Endothelial cell of umbilical vein (primary cell): ENCODE data around the gene PVR. TPM values are rescaled to one million over a fixed set of nuclear protein-coding genes. Genes with fewer than 3 reads are reported as not detected.

Experiments used
- BruUV-seq: library from RNA; stranded (reverse); fragments of 400-500 nt; replicated peaks from 2 replicates; lab custom pipeline; 2021; lab: Mats Ljungman, UMichigan
- CTCF ChIA-PET: fragments of 300-600, 350-600 bp; sonication (Branson Sonifier 250); formaldehyde crosslinking; loops from one replicate; lab custom pipeline; 2021; ENCODE audit warnings: antibody characterized with exemption, inconsistent platforms; lab: Charles Lee
- POLR2A ChIA-PET: fragments of 300-600, 350-600 bp; sonication (Branson Sonifier 250); formaldehyde crosslinking; loops from one replicate; lab custom pipeline; 2021; ENCODE audit warnings: antibody characterized with exemption, inconsistent platforms; lab: Charles Lee
- DNase-seq: peaks from one replicate; pipeline ENCODE4 v3.0.0-alpha.2; 2011; ENCODE audit warnings: low read depth, low spot score
- FAIRE-seq: peaks from 2 replicates; lab custom pipeline; 2011; peaks lifted over from hg19 to GRCh38; lab: Jason Lieb, UNC
- H2AFZ ChIP-seq: 2 replicates; pipeline ENCODE4 v1.6.0; 2012; ENCODE audit warnings: low read depth, low read length, control low read depth, inconsistent platforms
- H3K27ac ChIP-seq: 2 replicates; pipeline ENCODE4 v1.5.1; 2011; ENCODE audit warnings: low read depth, mild to moderate bottlenecking, control low read depth, low read length, moderate library complexity; ENCODE audit not compliant: insufficient read depth
- H3K27me3 ChIP-seq, 2 experiments: 2 replicates each; pipeline versions ENCODE4 v1.6.0 to v1.6.1; 2011; ENCODE audit warnings: low read length in 2 of 2, mixed read lengths in 1 of 2; ENCODE audit not compliant: control insufficient read depth in 2 of 2, insufficient read depth in 2 of 2
- H3K36me3 ChIP-seq, 2 experiments: 2 replicates in 1 of 2; 3 replicates in 1 of 2; pipeline ENCODE4 v1.5.1; 2011; ENCODE audit warnings: low read length in 2 of 2, mild to moderate bottlenecking in 1 of 2, moderate library complexity in 1 of 2; ENCODE audit not compliant: control insufficient read depth in 2 of 2, insufficient read depth in 2 of 2; ENCODE audit errors: extremely low read depth in 1 of 2
- H3K4me1 ChIP-seq: 3 replicates; pipeline ENCODE4 v1.5.1; 2011; ENCODE audit warnings: mild to moderate bottlenecking, low read length; ENCODE audit not compliant: control insufficient read depth, insufficient read depth; ENCODE audit errors: extremely low read depth
- H3K4me2 ChIP-seq: 2 replicates; pipeline ENCODE4 v1.6.1; 2011; ENCODE audit warnings: low read length, control low read depth, mixed read lengths; ENCODE audit not compliant: insufficient read depth
- H3K4me3 ChIP-seq, 3 experiments: fragments of 200-600 bp in 1 of 3; sonication (generic), shearing (Covaris generic) in 1 of 3; replicated peaks in 1 of 3; 2 replicates each; pipeline ENCODE4 v1.5.1; 2011 to 2016; ENCODE audit warnings: control low read depth in 3 of 3, low read length in 3 of 3, mild to moderate bottlenecking in 2 of 3, inconsistent platforms in 1 of 3, low read depth in 1 of 3, moderate library complexity in 1 of 3; ENCODE audit not compliant: insufficient read depth in 1 of 3
- H3K79me2 ChIP-seq: 2 replicates; pipeline ENCODE4 v1.6.0; 2012; ENCODE audit warnings: low read length, inconsistent platforms; ENCODE audit not compliant: control insufficient read depth, insufficient read depth
- H3K9ac ChIP-seq: replicated peaks from 2 replicates; pipeline ENCODE3; 2011; ENCODE audit warnings: low read length, control low read depth; ENCODE audit not compliant: insufficient read depth; ENCODE audit errors: extremely low read depth
- H3K9me1 ChIP-seq: replicated peaks from 3 replicates; pipeline ENCODE4 v1.6.0; 2011; ENCODE audit warnings: mild to moderate bottlenecking, low read length; ENCODE audit not compliant: control insufficient read depth, insufficient read depth; ENCODE audit errors: extremely low read depth
- H3K9me3 ChIP-seq: replicated peaks from 2 replicates; pipeline ENCODE4 v1.5.1; 2012; ENCODE audit warnings: low read length, inconsistent platforms; ENCODE audit not compliant: control insufficient read depth, insufficient read depth
- H4K20me1 ChIP-seq: replicated peaks from 2 replicates; pipeline ENCODE3; 2011; ENCODE audit warnings: mild to moderate bottlenecking, low read length; ENCODE audit not compliant: control insufficient read depth, insufficient read depth; ENCODE audit errors: extremely low read depth
- CTCF ChIP-seq, 2 donors: IDR thresholded peaks; 1 replicate in 1 of 2; 2 replicates in 1 of 2; pipeline ENCODE4 v1.5.1; 2011; ENCODE audit warnings: low read length in 2 of 2, mild to moderate bottlenecking in 2 of 2, moderate library complexity in 2 of 2, control low read depth in 1 of 2, inconsistent platforms in 1 of 2, low read depth in 1 of 2; ENCODE audit not compliant: insufficient read depth in 1 of 2; ENCODE audit errors: extremely low read depth in 1 of 2
- EZH2 ChIP-seq: IDR thresholded peaks from 2 replicates; pipeline ENCODE4 v1.6.1; 2012; ENCODE audit warnings: borderline replicate concordance, low read depth, mild to moderate bottlenecking, moderate library complexity, low read length, inconsistent platforms; ENCODE audit not compliant: severe bottlenecking
- FOS ChIP-seq: IDR thresholded peaks from 2 replicates; pipeline ENCODE4 v1.6.1; 2011; ENCODE audit warnings: mild to moderate bottlenecking, low read length, moderate library complexity, borderline replicate concordance; ENCODE audit not compliant: insufficient read depth
- GATA2 ChIP-seq: IDR thresholded peaks from 2 replicates; pipeline ENCODE4 v1.7.0; 2011; ENCODE audit warnings: low read depth, mild to moderate bottlenecking, moderate library complexity, mixed read lengths, low read length; ENCODE audit not compliant: insufficient read length, insufficient read depth
- JUN ChIP-seq: IDR thresholded peaks from 2 replicates; pipeline ENCODE4 v1.6.1; 2011; ENCODE audit warnings: borderline replicate concordance, low read depth; ENCODE audit not compliant: insufficient read length, insufficient read depth
- MAX ChIP-seq: IDR thresholded peaks from 2 replicates; pipeline ENCODE4 v1.6.1; 2011; ENCODE audit not compliant: insufficient read depth, insufficient read length
- MYC ChIP-seq: IDR thresholded peaks from one replicate; pipeline ENCODE4 v1.6.1; 2011; ENCODE audit warnings: mild to moderate bottlenecking, low read depth, low read length
- POLR2A ChIP-seq: IDR thresholded peaks from 2 replicates; pipeline ENCODE4 v1.6.1; 2012; ENCODE audit warnings: low read depth, mild to moderate bottlenecking, control low read depth, low read length
- POLR2AphosphoS5 ChIP-seq: IDR thresholded peaks from 2 replicates; pipeline ENCODE4 v1.6.1; 2012; ENCODE audit warnings: low read depth, mild to moderate bottlenecking, control low read depth, low read length, moderate library complexity; ENCODE audit not compliant: insufficient read depth
- dilution Hi-C: fragments of 300-500 bp; cut with MboI; formaldehyde crosslinking; loops from one replicate; pipeline ENCODE4 v1.15.0; 2019; ENCODE audit warnings: low sequenced_read_pairs; ENCODE audit not compliant: extremely low pct_ligation_motif_present
- intact Hi-C: fragments of 100-400 bp; cut with micrococcal nuclease; formaldehyde crosslinking; loops from one replicate; pipeline ENCODE4 v1.10.0; 2022
- polyA plus RNA-seq, 4 experiments: library from polyadenylated mRNA; depleted of rRNA in 3 of 4; stranded (reverse) in 3 of 4; unstranded in 1 of 4; fragments of >200 nt; gene quantifications; 2 replicates each; pipeline versions ENCODE4 v1.2.1 to v1.2.3, GENCODE V29; 2011 to 2012; ENCODE audit warnings: missing spikeins in 1 of 4
- total RNA-seq: library from RNA; stranded (reverse); gene quantifications from 2 replicates; pipeline ENCODE4 v1.2.3, GENCODE V29; 2021

Gene PVR
- total and polyA plus RNA-seq, 2 donors (not counting 3 experiments of a cell fraction or from before 2014, with no cell fraction given) = 133 to 226 TPM

GRCh38 chr19:44700547-44700946 lies 56.8 kb downstream of the PVR start:
- Histone ChIP-seq H3K27me3 (no peaks in the 10 kb centered on the region), H3K27ac (no peak overlapping the region), H2AFZ (no peak overlapping the region), H4K20me1 (no peaks in the 10 kb centered on the region), H3K79me2 (no peaks in the 10 kb centered on the region), H3K9me1 (no peaks in the 10 kb centered on the region), H3K36me3 (no peaks in the 10 kb centered on the region), H3K9ac (no peak overlapping the region), H3K4me1 (peaks cover under 1% of the 10 kb centered on the region), H3K4me2 (no peak overlapping the region), H3K4me3 (no peak overlapping the region), H3K9me3 (no peaks in the 10 kb centered on the region)
- intact Hi-C loops = no loop called here
- no TSS peak for BruUV-seq
- DNase-seq (no peak), FAIRE-seq (no peak)
- TF ChIP-seq POLR2AphosphoS5 (no peak), JUN (no peak), CTCF (IDR thresholded peaks at IDR 0.05; ENCODE audit: extremely low read depth in 1 of 2, insufficient read depth in 1 of 2, low read depth in 1 of 2, low read length in 2 of 2) (no peak), GATA2 (no peak), MYC (no peak), FOS (no peak), POLR2A (no peak), EZH2 (no peak), MAX (no peak)
- ChIA-PET CTCF (interaction anchor here (1.5 kb wide), 1 partner anchor 130 kb away, joined by 4 read pairs; no protein-coding TSS in a partner anchor), POLR2A (no interaction called here)
- dilution Hi-C loops = no loop called here
